ENCODE results near the gene ERBB4.

GRCh38 chr2:212265777-212266176, 272.8 kb downstream of the ERBB4 start:
- TF ChIP-seq CTCF (conservative IDR thresholded peaks at IDR 0.05; ENCODE audit: low read length) = no peak
- TF ChIP-seq EZH2phosphoT487 (IDR thresholded peaks at IDR 0.05; ENCODE audit: borderline replicate concordance, low read depth, low read length) = no peak
